HepG2 (cell line): Measurements from ENCODE around the gene C14orf119. TPM values are rescaled to one million over a fixed set of nuclear protein-coding genes. Genes with fewer than 3 reads are reported as not detected.

Source experiments
- AFF4 ChIP-seq: sonication (generic); formaldehyde crosslinking; IDR thresholded peaks from 2 replicates; pipeline ENCODE4 v1.4.0; 2020; ENCODE audit warnings: missing genetic modification reagents
- ATRX ChIP-seq: sonication (generic); formaldehyde crosslinking; IDR thresholded peaks from 2 replicates; pipeline ENCODE4 v1.4.0; 2020; ENCODE audit warnings: missing genetic modification reagents, borderline replicate concordance
- CHD2 ChIP-seq: IDR thresholded peaks from 2 replicates; pipeline ENCODE4 v1.6.1; 2011; ENCODE audit warnings: low read depth, low read length, improper control_type of control experiment
- E2F5 ChIP-seq: sonication (generic); formaldehyde crosslinking; conservative IDR thresholded peaks from 2 replicates; pipeline ENCODE4 v1.4.0; 2020; ENCODE audit warnings: missing genetic modification reagents
- ETV6 ChIP-seq: sonication (generic); formaldehyde crosslinking; conservative IDR thresholded peaks from 2 replicates; pipeline ENCODE4 v1.4.0; 2020; ENCODE audit warnings: missing genetic modification reagents
- FOSL1 ChIP-seq: sonication (generic); formaldehyde crosslinking; IDR thresholded peaks from 2 replicates; pipeline ENCODE4 v1.9.0; 2021; ENCODE audit warnings: missing genetic modification reagents, borderline replicate concordance
- MYC ChIP-seq: sonication (generic); formaldehyde crosslinking; IDR thresholded peaks from 2 replicates; pipeline ENCODE4 v1.9.0; 2021; ENCODE audit warnings: missing genetic modification reagents, borderline replicate concordance
- NONO ChIP-seq, 2 experiments: fragments of 450-650 bp in 1 of 2; sonication (generic) in 1 of 2; formaldehyde crosslinking in 1 of 2; IDR thresholded peaks in 1 of 2; conservative IDR thresholded peaks in 1 of 2; 2 replicates each; pipeline versions ENCODE4 v1.6.1 to v1.8.0; 2017 to 2022; ENCODE audit warnings: mild to moderate bottlenecking in 1 of 2, missing genetic modification reagents in 1 of 2, moderate library complexity in 1 of 2
- PHF20 ChIP-seq: sonication (generic); formaldehyde crosslinking; IDR thresholded peaks from 2 replicates; pipeline ENCODE4 v1.5.0; 2020; ENCODE audit warnings: mild to moderate bottlenecking, missing genetic modification reagents
- SP4 ChIP-seq: sonication (generic); formaldehyde crosslinking; IDR thresholded peaks from 2 replicates; pipeline ENCODE4 v1.8.1; 2023; ENCODE audit warnings: mild to moderate bottlenecking, missing genetic modification reagents
- XRCC5 ChIP-seq: fragments of 200-400 bp; formaldehyde crosslinking; optimal IDR thresholded peaks from 2 replicates; pipeline ENCODE3; 2017; ENCODE audit warnings: mild to moderate bottlenecking, low read length
- ZBTB20 ChIP-seq: sonication (generic); formaldehyde crosslinking; IDR thresholded peaks from 2 replicates; pipeline ENCODE4 v1.8.1; 2023; ENCODE audit warnings: missing genetic modification reagents, low read depth, mild to moderate bottlenecking, borderline replicate concordance
- ZBTB39 ChIP-seq: sonication (generic); formaldehyde crosslinking; IDR thresholded peaks from 2 replicates; pipeline ENCODE4 v1.5.0; 2020; ENCODE audit warnings: missing genetic modification reagents
- ZMYM4 ChIP-seq: sonication (generic); formaldehyde crosslinking; IDR thresholded peaks from 2 replicates; pipeline ENCODE4 v1.8.1; 2023; ENCODE audit warnings: mild to moderate bottlenecking, missing genetic modification reagents
- ZNF670 ChIP-seq: sonication (generic); formaldehyde crosslinking; IDR thresholded peaks from 2 replicates; pipeline ENCODE4 v1.8.0; 2022; ENCODE audit warnings: mild to moderate bottlenecking, missing genetic modification reagents, borderline replicate concordance
- ZNF781 ChIP-seq: sonication (generic); formaldehyde crosslinking; IDR thresholded peaks from 2 replicates; pipeline ENCODE4 v1.5.1; 2020; ENCODE audit warnings: borderline replicate concordance, mild to moderate bottlenecking, missing genetic modification reagents; ENCODE audit errors: not compliant biosample characterization
- ZNF839 ChIP-seq: sonication (generic); formaldehyde crosslinking; IDR thresholded peaks from 2 replicates; pipeline ENCODE4 v1.4.0; 2020; ENCODE audit warnings: missing genetic modification reagents, mild to moderate bottlenecking, borderline replicate concordance
- polyA plus RNA-seq, 8 experiments: library from polyadenylated mRNA; depleted of rRNA in 3 of 8; stranded (reverse) in 7 of 8; unstranded in 1 of 8; fragments of >200 nt; fragmentation: Illumina TruSeq in 4 of 8; extraction: Trizol in 4 of 8; gene quantifications; 2 replicates each; pipeline versions ENCODE4 v1.2.1 to v1.2.3, GENCODE V29; 2011 to 2016; ENCODE audit warnings: low read depth in 4 of 8, missing spikeins in 1 of 8, mixed read lengths in 1 of 8; ENCODE audit not compliant: insufficient read depth in 1 of 8
- total RNA-seq, 5 experiments: library from RNA; depleted of rRNA; stranded (reverse); fragments of >200 nt; fragmentation: Illumina TruSeq; extraction: Trizol; gene quantifications; 2 replicates each; pipeline ENCODE4 v1.2.3, GENCODE V29; 2016; ENCODE audit warnings: low read depth in 1 of 5
- TF ChIP-seq, protein P1 (sequence below): IDR thresholded peaks from 2 replicates; pipeline ENCODE4 v1.6.1; 2016; ENCODE audit warnings: low read depth
- TF ChIP-seq, protein P2 (sequence below): sonication (generic); formaldehyde crosslinking; IDR thresholded peaks from 2 replicates; pipeline ENCODE4 v1.4.0; 2020; ENCODE audit warnings: missing genetic modification reagents, low read depth, mild to moderate bottlenecking, borderline replicate concordance

The C14orf119 gene
- total and polyA plus RNA-seq, 2 of the 13 experiments (the other 11 are each of a cell fraction or from before 2014, with no cell fraction given), result 117 to 206 TPM

DNA sequence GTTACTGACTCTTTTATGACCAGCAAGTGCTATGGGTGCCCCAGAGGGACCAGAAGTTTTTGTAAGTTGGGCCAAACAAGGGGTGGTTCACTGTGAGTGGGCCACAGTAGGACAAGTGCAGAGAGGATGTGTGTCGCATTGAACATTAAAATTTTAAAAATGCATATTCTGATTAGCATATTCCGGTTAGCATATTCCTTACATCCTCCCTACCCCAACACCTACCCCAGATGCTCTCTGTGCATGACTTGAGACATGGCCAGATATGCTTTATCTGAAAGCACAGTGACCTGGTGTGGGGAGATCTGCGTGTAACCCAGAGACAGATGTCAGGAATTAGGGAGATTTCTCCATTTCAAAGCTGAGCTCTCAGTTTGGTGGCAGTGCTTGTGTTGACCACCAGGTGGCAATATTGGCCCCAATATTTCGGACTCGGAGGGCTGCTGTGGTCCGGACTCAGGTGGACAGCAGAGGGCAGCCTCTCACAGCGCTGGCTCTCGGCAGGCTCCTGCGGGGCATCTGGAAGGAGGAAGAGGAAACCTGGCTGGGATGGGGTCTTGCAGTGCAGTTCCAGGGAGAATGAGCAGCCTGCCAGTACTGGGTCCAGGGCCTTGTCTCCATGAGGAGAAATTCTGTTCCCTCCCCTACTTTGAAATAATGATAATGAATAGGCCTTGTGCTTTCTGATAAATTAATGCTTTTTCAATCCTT, 25.4 kb downstream of the C14orf119 start (continued):
- TF ChIP-seq AFF4 (no peak), MYC (CRISPR knock-in tag) (peak; percentile 52; the same call in 1 of the 2 replicates), ATRX (no peak), PHF20 (CRISPR knock-in tag) (no peak), ZBTB20 (CRISPR knock-in tag) (peak; percentile 57), ZNF670 (no peak), SP4 (CRISPR knock-in tag) (peak; percentile 28; the same call in 1 of the 2 replicates), E2F5 (peak; percentile 64; the same call in 1 of the 2 replicates), ZMYM4 (peak; percentile 82), CHD2 (no peak), NONO (IDR thresholded peaks at IDR 0.05) (no peak), NONO (CRISPR knock-in tag; conservative IDR thresholded peaks at IDR 0.05) (peak; percentile 80), ETV6 (CRISPR knock-in tag) (peak; percentile 96), XRCC5 (peak; percentile 100), ZBTB39 (CRISPR knock-in tag) (no peak), FOSL1 (CRISPR knock-in tag) (no peak), ZNF781 (peak; percentile 82), ZNF839 (no peak)
- TF ChIP-seq, protein P1, sequence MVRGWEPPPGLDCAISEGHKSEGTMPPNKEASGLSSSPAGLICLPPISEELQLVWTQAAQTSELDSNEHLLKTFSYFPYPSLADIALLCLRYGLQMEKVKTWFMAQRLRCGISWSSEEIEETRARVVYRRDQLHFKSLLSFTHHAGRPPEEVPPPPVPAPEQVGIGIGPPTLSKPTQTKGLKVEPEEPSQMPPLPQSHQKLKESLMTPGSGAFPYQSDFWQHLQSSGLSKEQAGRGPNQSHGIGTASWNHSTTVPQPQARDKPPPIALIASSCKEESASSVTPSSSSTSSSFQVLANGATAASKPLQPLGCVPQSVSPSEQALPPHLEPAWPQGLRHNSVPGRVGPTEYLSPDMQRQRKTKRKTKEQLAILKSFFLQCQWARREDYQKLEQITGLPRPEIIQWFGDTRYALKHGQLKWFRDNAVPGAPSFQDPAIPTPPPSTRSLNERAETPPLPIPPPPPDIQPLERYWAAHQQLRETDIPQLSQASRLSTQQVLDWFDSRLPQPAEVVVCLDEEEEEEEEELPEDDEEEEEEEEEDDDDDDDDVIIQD (CRISPR knock-in tag), result peak; percentile 92
- TF ChIP-seq, protein P2, sequence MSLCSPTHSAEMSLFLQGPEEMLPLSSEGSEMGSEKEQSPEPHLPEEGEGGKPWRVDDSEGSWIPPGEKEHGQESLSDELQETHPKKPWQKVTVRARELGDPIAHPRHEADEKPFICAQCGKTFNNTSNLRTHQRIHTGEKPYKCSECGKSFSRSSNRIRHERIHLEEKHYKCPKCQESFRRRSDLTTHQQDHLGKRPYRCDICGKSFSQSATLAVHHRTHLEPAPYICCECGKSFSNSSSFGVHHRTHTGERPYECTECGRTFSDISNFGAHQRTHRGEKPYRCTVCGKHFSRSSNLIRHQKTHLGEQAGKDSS, result peak; percentile 93; the same call in 1 of the 2 replicates
